Keratinocyte (primary cell): Measurements from ENCODE around the gene ST8SIA6. TPM values are rescaled to one million over a fixed set of nuclear protein-coding genes. Genes with fewer than 3 reads are reported as not detected.

ENCODE experiments used
- DNase-seq: peaks from one replicate; pipeline ENCODE4 v3.0.0-alpha.2; 2011; ENCODE audit warnings: low read depth, missing footprints, low spot score
- FAIRE-seq: peaks from 2 replicates; lab custom pipeline; 2011; peaks lifted over from hg19 to GRCh38; lab: Jason Lieb, UNC
- H2AFZ ChIP-seq: 2 replicates; pipeline ENCODE4 v1.6.0; 2012; ENCODE audit warnings: low read length, control low read depth, inconsistent platforms; ENCODE audit not compliant: control insufficient read depth
- H3K27ac ChIP-seq: 2 replicates; pipeline ENCODE4 v1.5.1; 2011; ENCODE audit warnings: low read length; ENCODE audit not compliant: control insufficient read depth, insufficient read depth
- H3K27me3 ChIP-seq: 3 replicates; pipeline ENCODE4 v1.6.0; 2011; ENCODE audit warnings: low read length; ENCODE audit not compliant: control insufficient read depth, insufficient read depth; ENCODE audit errors: extremely low read depth
- H3K36me3 ChIP-seq, 2 experiments: 2 replicates in 1 of 2; 3 replicates in 1 of 2; pipeline ENCODE4 v1.5.1; 2011; ENCODE audit warnings: low read length in 2 of 2, mild to moderate bottlenecking in 1 of 2; ENCODE audit not compliant: control insufficient read depth in 2 of 2, insufficient read depth in 2 of 2; ENCODE audit errors: extremely low read depth in 1 of 2
- H3K4me1 ChIP-seq: 3 replicates; pipeline ENCODE4 v1.5.1; 2011; ENCODE audit warnings: low read length; ENCODE audit not compliant: control insufficient read depth, insufficient read depth; ENCODE audit errors: extremely low read depth
- H3K4me2 ChIP-seq: 3 replicates; pipeline ENCODE4 v1.6.0; 2011; ENCODE audit warnings: low read depth, low read length; ENCODE audit not compliant: control insufficient read depth, insufficient read depth; ENCODE audit errors: extremely low read depth
- H3K4me3 ChIP-seq, 3 experiments: fragments of 200-600 bp in 1 of 3; sonication (generic) in 1 of 3; 2 replicates in 2 of 3; 3 replicates in 1 of 3; pipeline ENCODE4 v1.5.1; 2011 to 2016; ENCODE audit warnings: low read length in 3 of 3, mild to moderate bottlenecking in 3 of 3, control low read depth in 2 of 3, inconsistent platforms in 1 of 3, low read depth in 1 of 3, mixed read lengths in 1 of 3, mixed run types in 1 of 3, moderate library complexity in 1 of 3; ENCODE audit not compliant: control insufficient read depth in 2 of 3, insufficient read depth in 2 of 3; ENCODE audit errors: extremely low read depth in 1 of 3
- H3K79me2 ChIP-seq: 2 replicates; pipeline ENCODE4 v1.6.0; 2012; ENCODE audit warnings: low read length; ENCODE audit not compliant: control insufficient read depth, insufficient read depth
- H3K9ac ChIP-seq: 3 replicates; pipeline ENCODE4 v1.6.0; 2011; ENCODE audit warnings: low read length; ENCODE audit not compliant: control insufficient read depth, insufficient read depth; ENCODE audit errors: extremely low read depth
- H3K9me1 ChIP-seq: 3 replicates; pipeline ENCODE4 v1.6.0; 2011; ENCODE audit warnings: low read length; ENCODE audit not compliant: control insufficient read depth, insufficient read depth; ENCODE audit errors: extremely low read depth
- H3K9me3 ChIP-seq: 2 replicates; pipeline ENCODE4 v1.5.1; 2012; ENCODE audit warnings: low read depth, low read length; ENCODE audit not compliant: control insufficient read depth
- H4K20me1 ChIP-seq: 3 replicates; pipeline ENCODE4 v1.6.0; 2011; ENCODE audit warnings: low read length; ENCODE audit not compliant: control insufficient read depth, insufficient read depth; ENCODE audit errors: extremely low read depth
- EZH2 ChIP-seq: IDR thresholded peaks from one replicate; pipeline ENCODE4 v1.6.1; 2012; ENCODE audit warnings: inconsistent platforms, mild to moderate bottlenecking, low read length, moderate library complexity
- dilution Hi-C: fragments of 300-500 bp; cut with MboI; formaldehyde crosslinking; loops from one replicate; pipeline ENCODE4 v1.7.0; 2020; ENCODE audit warnings: low sequenced_read_pairs; ENCODE audit not compliant: extremely low pct_ligation_motif_present
- polyA plus RNA-seq, 5 experiments: library from polyadenylated mRNA; depleted of rRNA in 3 of 5; stranded (reverse) in 3 of 5; stranded (forward) in 1 of 5; unstranded in 1 of 5; fragments of >200 nt; gene quantifications; 1 replicate in 1 of 5; 2 replicates in 3 of 5; 3 replicates in 1 of 5; pipeline versions ENCODE4 v1.2.1 to v1.2.3, GENCODE V29; 2011 to 2012; ENCODE audit warnings: missing spikeins in 2 of 5, low read depth in 1 of 5, low replicate concordance in 1 of 5
- TF ChIP-seq, protein P1 (sequence below), 3 experiments: IDR thresholded peaks in 1 of 3; conservative IDR thresholded peaks in 1 of 3; optimal IDR thresholded peaks in 1 of 3; 2 replicates in 2 of 3; 3 replicates in 1 of 3; pipeline versions ENCODE3 to v1.5.1; 2011; ENCODE audit warnings: low read length in 3 of 3, mild to moderate bottlenecking in 3 of 3, moderate library complexity in 2 of 3, control low read depth in 1 of 3, inconsistent platforms in 1 of 3; ENCODE audit not compliant: insufficient read depth in 2 of 3; ENCODE audit errors: extremely low read depth in 1 of 3

The ST8SIA6 gene
- polyA plus RNA-seq, 1 donor (not counting 4 experiments of a cell fraction or from before 2014, with no cell fraction given), result not detected

DNA sequence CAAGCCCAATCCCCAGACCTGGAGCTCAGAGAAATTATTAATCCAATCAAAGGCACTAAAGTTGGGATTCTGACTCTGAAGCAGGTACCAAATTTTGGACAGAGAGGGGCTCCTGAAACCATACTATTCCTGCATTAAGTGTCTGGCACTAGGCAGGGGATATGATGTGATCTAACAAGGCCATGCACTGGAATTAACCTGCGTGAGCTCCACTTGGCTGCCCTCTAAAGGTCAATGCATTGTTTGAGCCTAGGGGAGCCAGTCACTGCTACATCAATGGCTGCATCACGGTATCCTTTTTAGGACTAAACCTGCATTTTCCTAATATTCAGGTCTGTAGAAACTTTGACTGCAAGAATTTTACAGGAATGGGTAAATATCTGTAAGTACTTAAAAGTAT is 42.1 kb downstream of the ST8SIA6 start:
- H2AFZ ChIP-seq, result no peak overlapping the region
- dilution Hi-C loops, result no loop called here
- no peaks in the 10 kb centered on the region for H3K4me1 ChIP-seq
- H3K4me3 ChIP-seq, result no peak overlapping the region
- H3K9me3 ChIP-seq, result no peaks in the 10 kb centered on the region
- no peak for FAIRE-seq
- TF ChIP-seq, protein P1, sequence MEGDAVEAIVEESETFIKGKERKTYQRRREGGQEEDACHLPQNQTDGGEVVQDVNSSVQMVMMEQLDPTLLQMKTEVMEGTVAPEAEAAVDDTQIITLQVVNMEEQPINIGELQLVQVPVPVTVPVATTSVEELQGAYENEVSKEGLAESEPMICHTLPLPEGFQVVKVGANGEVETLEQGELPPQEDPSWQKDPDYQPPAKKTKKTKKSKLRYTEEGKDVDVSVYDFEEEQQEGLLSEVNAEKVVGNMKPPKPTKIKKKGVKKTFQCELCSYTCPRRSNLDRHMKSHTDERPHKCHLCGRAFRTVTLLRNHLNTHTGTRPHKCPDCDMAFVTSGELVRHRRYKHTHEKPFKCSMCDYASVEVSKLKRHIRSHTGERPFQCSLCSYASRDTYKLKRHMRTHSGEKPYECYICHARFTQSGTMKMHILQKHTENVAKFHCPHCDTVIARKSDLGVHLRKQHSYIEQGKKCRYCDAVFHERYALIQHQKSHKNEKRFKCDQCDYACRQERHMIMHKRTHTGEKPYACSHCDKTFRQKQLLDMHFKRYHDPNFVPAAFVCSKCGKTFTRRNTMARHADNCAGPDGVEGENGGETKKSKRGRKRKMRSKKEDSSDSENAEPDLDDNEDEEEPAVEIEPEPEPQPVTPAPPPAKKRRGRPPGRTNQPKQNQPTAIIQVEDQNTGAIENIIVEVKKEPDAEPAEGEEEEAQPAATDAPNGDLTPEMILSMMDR (optimal IDR thresholded peaks at IDR 0.05 in 1 of 3, IDR thresholded peaks at IDR 0.05 in 1 of 3, conservative IDR thresholded peaks at IDR 0.05 in 1 of 3; ENCODE audit: extremely low read depth in 1 of 3, insufficient read depth in 2 of 3, low read length in 3 of 3), result peak in 2 of 3 experiments; percentile 9 to 52
- no peak for TF ChIP-seq EZH2
- DNase-seq, result no peak
- no peaks in the 10 kb centered on the region for H4K20me1 ChIP-seq
- H3K4me2 ChIP-seq, result no peak overlapping the region
- H3K36me3 ChIP-seq, result no peaks in the 10 kb centered on the region
- no peaks in the 10 kb centered on the region for H3K9me1 ChIP-seq
- no peak overlapping the region for H3K27ac ChIP-seq
- H3K79me2 ChIP-seq, result no peaks in the 10 kb centered on the region
- peaks cover 4% of the 10 kb centered on the region for H3K27me3 ChIP-seq
- H3K9ac ChIP-seq, result no peak overlapping the region

DNA sequence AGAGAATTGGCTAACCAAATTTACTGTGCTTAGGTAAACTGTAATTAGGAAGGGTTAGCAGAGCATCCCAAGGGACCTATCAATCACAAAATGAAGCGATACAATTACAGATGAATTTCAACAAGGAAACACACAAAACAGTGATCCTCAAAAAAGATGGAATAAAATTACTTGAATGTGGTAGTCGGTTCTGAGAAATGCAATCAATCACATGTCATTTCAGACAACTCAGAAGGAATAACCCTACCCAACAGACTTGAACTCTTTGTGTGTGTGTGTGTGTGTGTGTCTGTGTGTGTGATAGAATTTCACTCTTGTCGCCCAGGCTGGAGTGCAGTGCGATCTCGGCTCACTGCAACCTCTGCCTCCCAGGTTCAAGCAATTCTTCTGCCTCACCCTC is 43.5 kb downstream of the ST8SIA6 start:
- Histone ChIP-seq H3K9me3 (no peaks in the 10 kb centered on the region), H3K4me1 (no peaks in the 10 kb centered on the region), H3K27ac (no peak overlapping the region), H3K9me1 (no peaks in the 10 kb centered on the region), H3K9ac (no peak overlapping the region), H4K20me1 (no peaks in the 10 kb centered on the region), H3K4me2 (no peak overlapping the region), H3K79me2 (no peaks in the 10 kb centered on the region), H2AFZ (no peak overlapping the region), H3K27me3 (no peaks in the 10 kb centered on the region), H3K36me3 (no peaks in the 10 kb centered on the region), H3K4me3 (no peak overlapping the region)
- dilution Hi-C loops, result no loop called here
- no peak for DNase-seq
- FAIRE-seq, result no peak
- TF ChIP-seq, protein P1 (optimal IDR thresholded peaks at IDR 0.05 in 1 of 3, IDR thresholded peaks at IDR 0.05 in 1 of 3, conservative IDR thresholded peaks at IDR 0.05 in 1 of 3; ENCODE audit: extremely low read depth in 1 of 3, insufficient read depth in 2 of 3, low read length in 3 of 3), result no peak
- TF ChIP-seq EZH2, result no peak
